NB4 (cell line): ENCODE measurements around the gene ITPK1.

ENCODE experiments used
- DNase-seq: peaks from one replicate; pipeline ENCODE4 v3.0.0; 2010; ENCODE audit warnings: low read depth
- H3K4me3 ChIP-seq: one replicate; pipeline ENCODE4 v1.5.1; 2011; ENCODE audit warnings: mild to moderate bottlenecking, low read depth, low read length, moderate library complexity
- CTCF ChIP-seq: IDR thresholded peaks from one replicate; pipeline ENCODE4 v1.5.1; 2012; ENCODE audit warnings: low read depth, low read length
- MAX ChIP-seq: IDR thresholded peaks from 2 replicates; pipeline ENCODE4 v1.6.1; 2011; ENCODE audit warnings: low read depth, low read length
- MYC ChIP-seq: IDR thresholded peaks from 2 replicates; pipeline ENCODE4 v1.6.1; 2011; ENCODE audit warnings: low read depth, low read length
- POLR2A ChIP-seq: IDR thresholded peaks from 2 replicates; pipeline ENCODE4 v1.6.1; 2011; ENCODE audit warnings: mild to moderate bottlenecking; ENCODE audit not compliant: insufficient read length; ENCODE audit errors: extremely low read depth

The ITPK1 gene

DNA sequence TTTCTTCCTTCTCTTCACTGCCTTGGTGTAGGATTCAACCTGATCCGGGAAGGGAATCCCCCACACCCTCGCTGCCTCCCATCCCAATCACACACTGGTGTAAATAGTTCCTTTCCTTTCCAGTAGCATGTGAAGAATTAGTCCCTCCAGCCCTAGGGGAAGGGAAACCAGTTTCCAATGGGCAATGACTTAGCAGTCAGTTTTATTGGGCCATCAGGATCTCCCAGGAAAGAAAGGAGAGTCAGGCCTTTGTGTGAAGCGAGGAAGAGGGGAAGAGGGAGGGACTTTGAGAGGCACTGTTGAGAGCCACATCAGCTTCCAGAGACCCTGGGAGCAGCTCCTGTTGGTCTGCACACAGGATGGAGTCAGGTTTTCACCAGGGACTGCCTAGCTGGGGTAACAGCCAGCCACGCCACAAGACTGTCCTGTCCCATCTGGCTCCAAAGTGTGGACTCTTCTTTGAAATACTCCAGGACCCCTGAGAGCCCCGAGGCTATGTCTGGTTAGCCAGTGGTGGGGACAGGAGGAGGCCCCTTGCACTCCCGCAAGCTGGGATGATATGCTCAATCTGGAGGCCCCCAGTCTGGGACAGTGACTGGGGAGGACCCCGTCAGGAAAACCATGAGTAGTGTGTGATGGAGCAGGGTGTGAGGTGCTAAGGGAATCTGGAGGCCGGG is 41.1 kb upstream of the ITPK1 start:
- TF ChIP-seq POLR2A, result no peak
- no peak for TF ChIP-seq MYC
- TF ChIP-seq MAX, result no peak
- no peak for TF ChIP-seq CTCF
- DNase-seq, result no peak
- no peak overlapping the region for H3K4me3 ChIP-seq

DNA sequence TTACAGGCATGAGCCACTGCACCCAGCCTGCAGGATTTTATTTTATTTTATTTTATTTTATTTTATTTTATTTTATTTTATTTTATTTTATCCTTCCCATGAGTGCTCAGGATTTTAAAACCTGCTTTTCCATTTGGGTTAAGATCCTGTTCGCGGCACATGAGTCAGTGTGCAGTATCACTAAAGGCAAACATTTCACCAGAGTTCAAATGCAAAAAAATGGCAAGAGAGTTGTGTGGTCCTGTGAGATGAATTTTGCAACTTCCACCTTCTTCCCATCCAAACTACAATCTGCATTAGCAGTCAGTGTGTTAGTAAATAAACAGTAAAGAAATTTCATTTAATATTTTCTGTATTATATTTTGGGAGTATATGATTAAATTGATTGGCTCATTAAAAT is 39.9 kb upstream of the ITPK1 start:
- TF ChIP-seq POLR2A (no peak), CTCF (no peak), MYC (no peak), MAX (no peak)
- DNase-seq, result no peak
- no peak overlapping the region for H3K4me3 ChIP-seq

- no peak for TF ChIP-seq MAX
- no peak for TF ChIP-seq POLR2A
- no peak for TF ChIP-seq MYC
- TF ChIP-seq CTCF, result no peak
- DNase-seq, result peak; percentile 31
- H3K4me3 ChIP-seq, result no peak overlapping the region
These were observed 37.4 kb upstream of the ITPK1 start for GRCh38 chr14:93153121-93153520.

DNA sequence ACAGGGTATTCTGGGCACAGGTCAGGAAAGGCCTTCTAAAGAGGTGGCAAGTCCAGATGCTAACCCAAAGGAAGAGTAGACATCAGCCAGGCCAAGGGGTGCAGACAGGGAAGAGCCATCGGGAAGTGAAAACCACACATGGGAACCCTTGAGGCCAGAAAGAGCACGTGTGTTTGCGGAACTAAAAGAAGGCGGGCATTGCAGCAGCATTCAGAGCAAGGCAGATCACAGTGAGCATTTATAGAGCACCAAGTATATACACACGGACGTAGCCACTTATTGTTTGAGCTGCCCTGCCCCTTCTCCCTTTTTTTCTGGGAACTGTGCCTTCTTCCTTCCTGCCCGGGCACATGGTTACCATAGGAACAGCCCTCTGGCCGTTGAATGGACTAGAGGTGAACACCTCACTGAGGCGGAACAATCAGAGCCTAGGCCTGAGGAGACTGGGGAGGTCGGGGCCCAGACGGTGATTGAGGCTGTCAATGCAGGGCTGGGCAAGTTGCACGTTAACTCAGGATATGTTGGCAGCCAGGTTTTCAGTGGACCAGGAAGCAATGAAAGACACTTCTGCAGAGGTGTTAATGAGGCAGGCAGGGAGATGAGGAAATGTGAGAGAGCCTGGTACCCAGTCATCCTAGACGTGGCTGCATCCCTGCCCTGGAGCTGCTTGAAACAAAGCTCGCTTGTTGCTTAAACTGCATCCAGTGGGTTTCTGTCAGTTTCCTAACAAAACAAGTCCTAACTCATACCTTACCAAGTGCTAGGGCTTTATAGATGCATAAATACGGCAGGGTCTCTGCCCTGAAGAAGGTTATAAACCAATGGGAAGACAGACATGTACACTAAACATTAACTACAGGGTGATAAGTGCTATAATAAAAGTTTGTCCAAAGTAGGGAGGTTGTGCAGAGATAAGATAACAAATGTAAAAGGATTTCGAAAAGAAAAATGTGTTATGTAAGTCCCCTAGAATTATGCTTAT is 34.8 kb upstream of the ITPK1 start:
- DNase-seq, result no peak
- TF ChIP-seq CTCF, result no peak
- no peak overlapping the region for H3K4me3 ChIP-seq

DNA sequence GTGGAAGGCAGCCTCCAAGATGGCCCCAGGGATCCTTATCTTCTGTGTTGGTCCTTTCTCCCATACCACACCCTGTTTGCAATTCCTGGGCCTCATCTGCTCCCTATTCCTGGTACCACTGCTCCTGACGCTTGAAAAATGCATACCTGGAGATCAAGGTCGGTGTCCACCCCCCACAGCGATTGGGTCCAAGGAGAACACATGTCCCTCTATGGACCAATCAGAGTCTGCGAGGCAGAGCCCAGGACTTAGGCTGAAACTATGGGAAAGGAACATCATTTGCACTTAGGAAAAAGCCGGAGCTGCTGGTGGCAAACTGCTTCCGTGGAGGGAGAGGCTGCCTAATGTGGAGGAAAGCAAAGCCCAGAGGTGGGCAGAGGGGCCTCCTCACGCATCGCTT is 33.3 kb upstream of the ITPK1 start:
- TF ChIP-seq MAX (no peak), CTCF (no peak), MYC (no peak), POLR2A (no peak)
- no peak overlapping the region for H3K4me3 ChIP-seq
- no peak for DNase-seq
